ENCODE data around the gene STXBP3.

STXBP3 gene

DNA sequence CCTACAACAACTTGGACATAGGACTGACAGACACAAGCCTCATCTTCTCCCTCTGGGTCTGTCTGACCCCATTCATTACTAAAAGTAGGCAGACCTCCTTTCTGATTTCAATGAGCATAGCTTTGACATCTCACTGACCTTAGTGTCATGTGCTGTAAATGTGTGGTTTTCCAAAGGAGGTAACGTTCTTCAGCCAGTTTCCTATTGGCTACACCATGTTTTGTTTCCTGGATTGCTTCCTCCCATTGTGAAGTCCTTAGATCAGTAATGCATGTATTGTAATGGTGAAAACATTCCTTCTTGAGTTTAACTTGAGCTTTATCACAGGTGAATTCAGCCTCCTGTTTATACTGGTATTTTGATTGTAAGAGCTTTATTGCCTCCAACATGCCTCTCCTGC lies 20.6 kb downstream of the STXBP3 start:
- Histone ChIP-seq H4K20me1 (ENCODE audit: insufficient read depth, low read length) (no peaks in the 10 kb centered on the region), H3K36me3 (replicated peaks; ENCODE audit: low read depth, low read length) (no peaks in the 10 kb centered on the region), H3K79me2 (ENCODE audit: low read length) (no peaks in the 10 kb centered on the region), H3K27me3 (ENCODE audit: low read depth, low read length) (no peaks in the 10 kb centered on the region), H3K4me3 (ENCODE audit: low read length) (no peak overlapping the region), H3K9ac (ENCODE audit: low read length) (no peak overlapping the region), H3K27ac (ENCODE audit: low read length) (no peak overlapping the region), H3K4me1 (ENCODE audit: low read length) (no peaks in the 10 kb centered on the region), H2AFZ (ENCODE audit: low read depth, low read length) (no peak overlapping the region), H3K9me3 (ENCODE audit: insufficient read depth, low read length) (no peaks in the 10 kb centered on the region), H3K4me2 (ENCODE audit: low read length) (no peak overlapping the region)
- TF ChIP-seq, protein P1, sequence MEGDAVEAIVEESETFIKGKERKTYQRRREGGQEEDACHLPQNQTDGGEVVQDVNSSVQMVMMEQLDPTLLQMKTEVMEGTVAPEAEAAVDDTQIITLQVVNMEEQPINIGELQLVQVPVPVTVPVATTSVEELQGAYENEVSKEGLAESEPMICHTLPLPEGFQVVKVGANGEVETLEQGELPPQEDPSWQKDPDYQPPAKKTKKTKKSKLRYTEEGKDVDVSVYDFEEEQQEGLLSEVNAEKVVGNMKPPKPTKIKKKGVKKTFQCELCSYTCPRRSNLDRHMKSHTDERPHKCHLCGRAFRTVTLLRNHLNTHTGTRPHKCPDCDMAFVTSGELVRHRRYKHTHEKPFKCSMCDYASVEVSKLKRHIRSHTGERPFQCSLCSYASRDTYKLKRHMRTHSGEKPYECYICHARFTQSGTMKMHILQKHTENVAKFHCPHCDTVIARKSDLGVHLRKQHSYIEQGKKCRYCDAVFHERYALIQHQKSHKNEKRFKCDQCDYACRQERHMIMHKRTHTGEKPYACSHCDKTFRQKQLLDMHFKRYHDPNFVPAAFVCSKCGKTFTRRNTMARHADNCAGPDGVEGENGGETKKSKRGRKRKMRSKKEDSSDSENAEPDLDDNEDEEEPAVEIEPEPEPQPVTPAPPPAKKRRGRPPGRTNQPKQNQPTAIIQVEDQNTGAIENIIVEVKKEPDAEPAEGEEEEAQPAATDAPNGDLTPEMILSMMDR (IDR thresholded peaks at IDR 0.05; ENCODE audit: low read depth, low read length): no peak

DNA sequence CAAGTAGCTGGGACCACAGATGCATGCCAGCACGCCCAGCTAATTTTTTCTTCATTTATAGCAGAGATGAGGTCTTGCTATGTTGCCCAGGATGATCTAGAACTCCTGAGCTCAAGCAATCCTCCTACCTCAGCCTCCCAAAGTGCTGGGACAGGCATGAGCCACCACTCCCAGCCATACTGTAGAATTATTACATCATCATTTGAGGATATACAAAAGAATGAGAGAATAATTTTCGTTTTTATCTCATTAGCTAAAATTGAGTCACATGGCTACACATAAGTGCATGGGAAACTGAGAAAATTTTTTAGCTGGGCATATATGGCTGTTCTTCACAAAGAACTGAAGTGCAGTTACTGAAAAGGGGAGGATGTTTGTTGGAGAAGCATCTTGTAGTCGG lies 21.2 kb downstream of the STXBP3 start:
- no peaks in the 10 kb centered on the region for H4K20me1 ChIP-seq (ENCODE audit: insufficient read depth, low read length)
- peaks cover 1% of the 10 kb centered on the region for H3K36me3 ChIP-seq (replicated peaks; ENCODE audit: low read depth, low read length)
- H3K9me3 ChIP-seq (ENCODE audit: insufficient read depth, low read length): no peaks in the 10 kb centered on the region
- no peak overlapping the region for H2AFZ ChIP-seq (ENCODE audit: low read depth, low read length)
- no peaks in the 10 kb centered on the region for H3K79me2 ChIP-seq (ENCODE audit: low read length)
- TF ChIP-seq, protein P1 (IDR thresholded peaks at IDR 0.05; ENCODE audit: low read depth, low read length): no peak
- TF ChIP-seq EZH2phosphoT487 (IDR thresholded peaks at IDR 0.05; ENCODE audit: low read depth): no peak
- H3K9ac ChIP-seq (ENCODE audit: low read length): no peak overlapping the region
- no peaks in the 10 kb centered on the region for H3K27me3 ChIP-seq (ENCODE audit: low read depth, low read length)
- H3K27ac ChIP-seq (ENCODE audit: low read length): no peak overlapping the region
- H3K4me2 ChIP-seq (ENCODE audit: low read length): no peak overlapping the region
- no peaks in the 10 kb centered on the region for H3K4me1 ChIP-seq (ENCODE audit: low read length)
- H3K4me3 ChIP-seq (ENCODE audit: low read length): no peak overlapping the region

DNA sequence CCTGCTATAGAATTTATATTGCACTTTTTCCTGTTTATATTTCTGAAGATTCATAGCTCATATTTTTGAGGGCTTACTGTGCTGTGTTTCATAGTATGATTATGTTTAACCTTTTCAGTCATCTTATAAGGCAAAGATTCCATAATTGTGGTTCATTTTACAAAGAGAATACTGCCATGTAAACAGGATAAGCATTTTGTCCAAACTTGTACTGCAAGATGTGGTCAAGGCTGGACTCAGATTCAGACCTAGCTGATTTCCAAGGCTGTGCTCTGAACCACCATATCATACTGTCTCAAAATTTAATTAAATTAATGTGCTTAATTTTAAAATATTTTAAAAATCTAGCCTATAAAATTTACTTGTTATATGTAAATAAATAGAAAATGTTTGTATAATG lies 31.4 kb downstream of the STXBP3 start:
- TF ChIP-seq EZH2phosphoT487 (IDR thresholded peaks at IDR 0.05; ENCODE audit: low read depth): no peak
- H2AFZ ChIP-seq (ENCODE audit: low read depth, low read length): no peak overlapping the region
- H3K27ac ChIP-seq (ENCODE audit: low read length): no peak overlapping the region
- no peak overlapping the region for H3K9ac ChIP-seq (ENCODE audit: low read length)
- H3K36me3 ChIP-seq (replicated peaks; ENCODE audit: low read depth, low read length): peaks cover 3% of the 10 kb centered on the region
- H3K27me3 ChIP-seq (ENCODE audit: low read depth, low read length): no peaks in the 10 kb centered on the region
- no peaks in the 10 kb centered on the region for H3K9me3 ChIP-seq (ENCODE audit: insufficient read depth, low read length)
- no peak overlapping the region for H3K4me2 ChIP-seq (ENCODE audit: low read length)
- no peaks in the 10 kb centered on the region for H4K20me1 ChIP-seq (ENCODE audit: insufficient read depth, low read length)
- no peaks in the 10 kb centered on the region for H3K4me1 ChIP-seq (ENCODE audit: low read length)
- no peak overlapping the region for H3K4me3 ChIP-seq (ENCODE audit: low read length)
- H3K79me2 ChIP-seq (ENCODE audit: low read length): no peaks in the 10 kb centered on the region

DNA sequence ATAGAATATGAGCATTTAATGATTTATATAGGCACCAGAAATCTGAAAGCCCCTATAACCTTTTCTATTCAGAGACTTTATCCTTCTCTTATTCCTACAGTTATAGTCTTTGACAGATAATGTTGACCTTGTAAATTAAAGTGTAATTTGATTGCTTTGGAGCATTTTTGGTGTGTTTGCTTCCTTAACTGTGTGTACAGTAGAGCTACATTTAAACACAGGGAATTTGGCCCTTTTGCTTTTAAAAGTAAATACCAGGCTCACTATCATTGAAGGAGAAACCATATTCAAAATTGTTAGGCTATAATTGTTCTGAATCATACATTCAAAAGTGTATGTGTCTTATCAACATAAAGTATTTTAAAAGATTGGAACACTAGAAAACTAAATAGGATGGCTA lies 33.0 kb downstream of the STXBP3 start:
- H3K4me3 ChIP-seq (ENCODE audit: low read length): no peak overlapping the region
- H3K27me3 ChIP-seq (ENCODE audit: low read depth, low read length): no peaks in the 10 kb centered on the region
- no peak overlapping the region for H3K9ac ChIP-seq (ENCODE audit: low read length)
- H4K20me1 ChIP-seq (ENCODE audit: insufficient read depth, low read length): no peaks in the 10 kb centered on the region
- H3K4me1 ChIP-seq (ENCODE audit: low read length): no peaks in the 10 kb centered on the region
- H3K27ac ChIP-seq (ENCODE audit: low read length): no peak overlapping the region
- no peak overlapping the region for H3K4me2 ChIP-seq (ENCODE audit: low read length)
- peaks cover 13% of the 10 kb centered on the region for H3K36me3 ChIP-seq (replicated peaks; ENCODE audit: low read depth, low read length)
- TF ChIP-seq, protein P1 (IDR thresholded peaks at IDR 0.05; ENCODE audit: low read depth, low read length): no peak
- TF ChIP-seq EZH2phosphoT487 (IDR thresholded peaks at IDR 0.05; ENCODE audit: low read depth): no peak
- H3K79me2 ChIP-seq (ENCODE audit: low read length): no peaks in the 10 kb centered on the region
- H2AFZ ChIP-seq (ENCODE audit: low read depth, low read length): no peak overlapping the region
- no peaks in the 10 kb centered on the region for H3K9me3 ChIP-seq (ENCODE audit: insufficient read depth, low read length)

Data from OCI-LY3 (cell line).